Measurements from ENCODE around the gene IL15RA. TPM values are rescaled to one million over a fixed set of nuclear protein-coding genes. Genes with fewer than 3 reads are reported as not detected.

The IL15RA gene
- total and polyA plus RNA-seq, 5 donors from 2014 or later = 9.1 to 17.7 (median 9.9) TPM

- no peak overlapping the region for H3K4me3 Mint-ChIP-seq
- H3K27me3 Mint-ChIP-seq = no peaks in the 10 kb centered on the region
- Histone ChIP-seq H3K36me3 (ENCODE audit: control insufficient read depth, insufficient read depth, low read length) (peaks cover 78% of the 10 kb centered on the region), H3K9me3 (ENCODE audit: control insufficient read depth in 2 of 2, low read length in 2 of 2) (no peaks in the 10 kb centered on the region), H3K4me1 (ENCODE audit: control insufficient read depth, insufficient read depth, low read length, poor library complexity, severe bottlenecking) (no peaks in the 10 kb centered on the region), H3K4me3 (ENCODE audit: low read depth, low read length) (no peak overlapping the region), H3K27me3 (ENCODE audit: control insufficient read depth, insufficient read depth, low read length) (no peaks in the 10 kb centered on the region), H3K27ac (ENCODE audit: insufficient read depth, low read length, poor library complexity, severe bottlenecking) (no peak overlapping the region)
- H3K9me3 Mint-ChIP-seq = no peaks in the 10 kb centered on the region
- DNase-seq (no peak), ATAC-seq (ENCODE audit: low read depth in 2 of 2) (no peak)
- peaks cover 43% of the 10 kb centered on the region for H3K36me3 Mint-ChIP-seq
- peaks cover 0 to 2% (median 0%) of the 10 kb centered on the region in 4 donors for H3K4me1 Mint-ChIP-seq
- peak overlapping the region in 1 of 3 donors; percentile 84 for H3K27ac Mint-ChIP-seq
These were observed 45.0 kb downstream of the IL15RA start for GRCh38 chr10:5932345-5932744.

GRCh38 chr10:5930272-5930671 is 47.1 kb downstream of the IL15RA start:
- no peak for ATAC-seq (ENCODE audit: low read depth in 2 of 2)
- DNase-seq = no peak
- Histone ChIP-seq H3K27ac (ENCODE audit: insufficient read depth, low read length, poor library complexity, severe bottlenecking) (no peak overlapping the region), H3K4me1 (ENCODE audit: control insufficient read depth, insufficient read depth, low read length, poor library complexity, severe bottlenecking) (no peaks in the 10 kb centered on the region), H3K27me3 (ENCODE audit: control insufficient read depth, insufficient read depth, low read length) (no peaks in the 10 kb centered on the region), H3K9me3 (ENCODE audit: control insufficient read depth in 2 of 2, low read length in 2 of 2) (no peaks in the 10 kb centered on the region), H3K4me3 (ENCODE audit: low read depth, low read length) (no peak overlapping the region), H3K36me3 (ENCODE audit: control insufficient read depth, insufficient read depth, low read length) (peaks cover 77% of the 10 kb centered on the region)
- Mint-ChIP-seq H3K9me3 (no peaks in the 10 kb centered on the region), H3K4me1 (peaks cover 0 to 2% (median 0%) of the 10 kb centered on the region in 4 donors), H3K27me3 (no peaks in the 10 kb centered on the region), H3K4me3 (no peak overlapping the region), H3K27ac (peak overlapping the region in 1 of 3 donors; percentile 84), H3K36me3 (peaks cover 53% of the 10 kb centered on the region)

GRCh38 chr10:5929442-5929841 is 47.9 kb downstream of the IL15RA start:
- Histone ChIP-seq H3K27ac (ENCODE audit: insufficient read depth, low read length, poor library complexity, severe bottlenecking) (no peak overlapping the region), H3K27me3 (ENCODE audit: control insufficient read depth, insufficient read depth, low read length) (no peaks in the 10 kb centered on the region), H3K36me3 (ENCODE audit: control insufficient read depth, insufficient read depth, low read length) (peaks cover 80% of the 10 kb centered on the region), H3K4me3 (ENCODE audit: low read depth, low read length) (no peak overlapping the region), H3K9me3 (ENCODE audit: control insufficient read depth in 2 of 2, low read length in 2 of 2) (no peaks in the 10 kb centered on the region), H3K4me1 (ENCODE audit: control insufficient read depth, insufficient read depth, low read length, poor library complexity, severe bottlenecking) (no peaks in the 10 kb centered on the region)
- ATAC-seq (ENCODE audit: low read depth in 2 of 2) (no peak), DNase-seq (no peak)
- no peak overlapping the region for H3K4me3 Mint-ChIP-seq
- peaks cover 0 to 2% (median 0%) of the 10 kb centered on the region in 4 donors for H3K4me1 Mint-ChIP-seq
- peaks cover 56% of the 10 kb centered on the region for H3K36me3 Mint-ChIP-seq
- no peaks in the 10 kb centered on the region for H3K27me3 Mint-ChIP-seq
- no peaks in the 10 kb centered on the region for H3K9me3 Mint-ChIP-seq
- H3K27ac Mint-ChIP-seq = no peak overlapping the region

GRCh38 chr10:5927306-5927705 is 50.0 kb downstream of the IL15RA start:
- Histone ChIP-seq H3K36me3 (ENCODE audit: control insufficient read depth, insufficient read depth, low read length) (peaks cover 90% of the 10 kb centered on the region), H3K4me3 (ENCODE audit: low read depth, low read length) (no peak overlapping the region), H3K9me3 (ENCODE audit: control insufficient read depth in 2 of 2, low read length in 2 of 2) (no peaks in the 10 kb centered on the region), H3K4me1 (ENCODE audit: control insufficient read depth, insufficient read depth, low read length, poor library complexity, severe bottlenecking) (no peaks in the 10 kb centered on the region), H3K27me3 (ENCODE audit: control insufficient read depth, insufficient read depth, low read length) (no peaks in the 10 kb centered on the region), H3K27ac (ENCODE audit: insufficient read depth, low read length, poor library complexity, severe bottlenecking) (no peak overlapping the region)
- Mint-ChIP-seq H3K27ac (peak overlapping the region in 1 of 3 donors; percentile 25), H3K4me3 (no peak overlapping the region), H3K27me3 (no peaks in the 10 kb centered on the region), H3K36me3 (peaks cover 70% of the 10 kb centered on the region), H3K4me1 (peaks cover 0 to 2% (median 0%) of the 10 kb centered on the region in 4 donors), H3K9me3 (no peaks in the 10 kb centered on the region)
- no peak for ATAC-seq (ENCODE audit: low read depth in 2 of 2)
- no peak for DNase-seq

- Mint-ChIP-seq H3K4me3 (no peak overlapping the region), H3K27ac (peak overlapping the region in 1 of 3 donors; percentile 45), H3K9me3 (no peaks in the 10 kb centered on the region), H3K36me3 (peaks cover 65% of the 10 kb centered on the region), H3K4me1 (peaks cover 0 to 2% (median 0%) of the 10 kb centered on the region in 4 donors), H3K27me3 (no peaks in the 10 kb centered on the region)
- H3K27me3 ChIP-seq (ENCODE audit: control insufficient read depth, insufficient read depth, low read length) = no peaks in the 10 kb centered on the region
- no peak overlapping the region for H3K4me3 ChIP-seq (ENCODE audit: low read depth, low read length)
- DNase-seq = no peak
- no peaks in the 10 kb centered on the region for H3K4me1 ChIP-seq (ENCODE audit: control insufficient read depth, insufficient read depth, low read length, poor library complexity, severe bottlenecking)
- H3K9me3 ChIP-seq (ENCODE audit: control insufficient read depth in 2 of 2, low read length in 2 of 2) = no peaks in the 10 kb centered on the region
- H3K36me3 ChIP-seq (ENCODE audit: control insufficient read depth, insufficient read depth, low read length) = peaks cover 93% of the 10 kb centered on the region
- no peak overlapping the region for H3K27ac ChIP-seq (ENCODE audit: insufficient read depth, low read length, poor library complexity, severe bottlenecking)
- ATAC-seq (ENCODE audit: low read depth in 2 of 2) = no peak
These were observed 52.5 kb downstream of the IL15RA start for GRCh38 chr10:5924889-5925288.

GRCh38 chr10:5921746-5922145 is 55.6 kb downstream of the IL15RA start:
- no peak overlapping the region for H3K27ac ChIP-seq (ENCODE audit: insufficient read depth, low read length, poor library complexity, severe bottlenecking)
- no peaks in the 10 kb centered on the region for H3K9me3 ChIP-seq (ENCODE audit: control insufficient read depth in 2 of 2, low read length in 2 of 2)
- no peaks in the 10 kb centered on the region for H3K9me3 Mint-ChIP-seq
- H3K4me3 ChIP-seq (ENCODE audit: low read depth, low read length) = no peak overlapping the region
- H3K4me1 ChIP-seq (ENCODE audit: control insufficient read depth, insufficient read depth, low read length, poor library complexity, severe bottlenecking) = no peaks in the 10 kb centered on the region
- no peaks in the 10 kb centered on the region for H3K27me3 Mint-ChIP-seq
- no peak overlapping the region for H3K27ac Mint-ChIP-seq
- ATAC-seq (ENCODE audit: low read depth in 2 of 2) = no peak
- peaks cover 95% of the 10 kb centered on the region for H3K36me3 ChIP-seq (ENCODE audit: control insufficient read depth, insufficient read depth, low read length)
- H3K27me3 ChIP-seq (ENCODE audit: control insufficient read depth, insufficient read depth, low read length) = no peaks in the 10 kb centered on the region
- no peak overlapping the region for H3K4me3 Mint-ChIP-seq
- H3K4me1 Mint-ChIP-seq = peaks cover 0 to 2% (median 0%) of the 10 kb centered on the region in 4 donors
- H3K36me3 Mint-ChIP-seq = peaks cover 64% of the 10 kb centered on the region
- DNase-seq = no peak

GRCh38 chr10:5919568-5919967 is 57.8 kb downstream of the IL15RA start:
- Mint-ChIP-seq H3K9me3 (no peaks in the 10 kb centered on the region), H3K4me1 (peaks cover 0 to 2% (median 0%) of the 10 kb centered on the region in 4 donors), H3K4me3 (no peak overlapping the region), H3K36me3 (peaks cover 69% of the 10 kb centered on the region), H3K27me3 (no peaks in the 10 kb centered on the region), H3K27ac (no peak overlapping the region)
- H3K4me3 ChIP-seq (ENCODE audit: low read depth, low read length) = no peak overlapping the region
- H3K36me3 ChIP-seq (ENCODE audit: control insufficient read depth, insufficient read depth, low read length) = peaks cover 96% of the 10 kb centered on the region
- no peak for DNase-seq
- H3K27ac ChIP-seq (ENCODE audit: insufficient read depth, low read length, poor library complexity, severe bottlenecking) = no peak overlapping the region
- no peaks in the 10 kb centered on the region for H3K4me1 ChIP-seq (ENCODE audit: control insufficient read depth, insufficient read depth, low read length, poor library complexity, severe bottlenecking)
- no peaks in the 10 kb centered on the region for H3K9me3 ChIP-seq (ENCODE audit: control insufficient read depth in 2 of 2, low read length in 2 of 2)
- H3K27me3 ChIP-seq (ENCODE audit: control insufficient read depth, insufficient read depth, low read length) = no peaks in the 10 kb centered on the region
- ATAC-seq (ENCODE audit: low read depth in 2 of 2) = no peak

- Mint-ChIP-seq H3K4me3 (no peak overlapping the region), H3K27me3 (no peaks in the 10 kb centered on the region), H3K36me3 (peaks cover 69% of the 10 kb centered on the region), H3K4me1 (peaks cover 0 to 2% (median 0%) of the 10 kb centered on the region in 4 donors), H3K27ac (no peak overlapping the region), H3K9me3 (no peaks in the 10 kb centered on the region)
- Histone ChIP-seq H3K27ac (ENCODE audit: insufficient read depth, low read length, poor library complexity, severe bottlenecking) (no peak overlapping the region), H3K4me1 (ENCODE audit: control insufficient read depth, insufficient read depth, low read length, poor library complexity, severe bottlenecking) (no peaks in the 10 kb centered on the region), H3K36me3 (ENCODE audit: control insufficient read depth, insufficient read depth, low read length) (peaks cover 96% of the 10 kb centered on the region), H3K9me3 (ENCODE audit: control insufficient read depth in 2 of 2, low read length in 2 of 2) (no peaks in the 10 kb centered on the region), H3K27me3 (ENCODE audit: control insufficient read depth, insufficient read depth, low read length) (no peaks in the 10 kb centered on the region), H3K4me3 (ENCODE audit: low read depth, low read length) (no peak overlapping the region)
- DNase-seq (no peak), ATAC-seq (ENCODE audit: low read depth in 2 of 2) (no peak)
These were observed 58.6 kb downstream of the IL15RA start for GRCh38 chr10:5918763-5919162.

Measured in CD4-positive, CD25-positive, alpha-beta regulatory T cell (primary cell).